Smooth muscle cell (in vitro differentiated cells): Measurements from ENCODE around the gene DUSP28. TPM values are rescaled to one million over a fixed set of nuclear protein-coding genes. Genes with fewer than 3 reads are reported as not detected.

Source experiments
- DNase-seq: peaks from one replicate; lab custom pipeline; 2025; ENCODE audit not compliant: unreplicated experiment; lab: John Stamatoyannopoulos, UW
- H2AFZ ChIP-seq: fragments of 200-600 bp; sonication (generic); 2 replicates; pipeline ENCODE4 v1.6.0; 2016; ENCODE audit warnings: antibody characterized with exemption, low read depth, mild to moderate bottlenecking
- H3F3A ChIP-seq: fragments of 200-600 bp; sonication (generic); 2 replicates; pipeline ENCODE4 v1.6.0; 2017; ENCODE audit warnings: antibody characterized with exemption, low read depth
- H3K27ac ChIP-seq: fragments of 200-600 bp; sonication (generic); 2 replicates; pipeline ENCODE4 v1.5.1; 2016; ENCODE audit warnings: low read depth, mild to moderate bottlenecking
- H3K27me3 ChIP-seq: fragments of 200-600 bp; sonication (generic); 2 replicates; pipeline ENCODE4 v1.6.1; 2016; ENCODE audit warnings: low read depth, mild to moderate bottlenecking
- H3K36me3 ChIP-seq: fragments of 200-600 bp; sonication (generic); 2 replicates; pipeline ENCODE4 v1.5.1; 2016; ENCODE audit warnings: low read depth
- H3K4me1 ChIP-seq: fragments of 200-600 bp; sonication (generic); 2 replicates; pipeline ENCODE4 v1.5.1; 2016; ENCODE audit warnings: low read depth
- H3K4me2 ChIP-seq: fragments of 200-600 bp; sonication (generic); 2 replicates; pipeline ENCODE4 v1.6.0; 2016; ENCODE audit warnings: mild to moderate bottlenecking
- H3K4me3 ChIP-seq: fragments of 200-600 bp; sonication (generic); 2 replicates; pipeline ENCODE4 v1.5.1; 2016; ENCODE audit warnings: mild to moderate bottlenecking
- H3K79me2 ChIP-seq: fragments of 200-600 bp; sonication (generic); 2 replicates; pipeline ENCODE4 v1.6.0; 2016; ENCODE audit warnings: low read depth, mild to moderate bottlenecking
- H3K9ac ChIP-seq: fragments of 200-600 bp; sonication (generic); 2 replicates; pipeline ENCODE4 v1.6.0; 2016; ENCODE audit warnings: low read depth
- H3K9me3 ChIP-seq: fragments of 200-600 bp; sonication (generic); replicated peaks from 2 replicates; pipeline ENCODE4 v1.5.1; 2016; ENCODE audit warnings: low read depth
- H4K20me1 ChIP-seq: fragments of 200-600 bp; sonication (generic); 2 replicates; pipeline ENCODE4 v1.6.0; 2016; ENCODE audit warnings: low read depth
- CTCF ChIP-seq: fragments of 200-600 bp; sonication (generic); IDR thresholded peaks from 2 replicates; pipeline ENCODE4 v1.5.1; 2017; ENCODE audit warnings: borderline replicate concordance, mild to moderate bottlenecking, antibody characterized with exemption; ENCODE audit not compliant: insufficient read depth, poor library complexity, severe bottlenecking
- WGBS: methylation state at CpG from one replicate; pipeline ENCODE4 v1.1.7; 2016; ENCODE audit warnings: low lambda C conversion rate; 5-methylcytosine and 5-hydroxymethylcytosine counted together
- polyA plus RNA-seq: library from polyadenylated mRNA; unstranded; fragments of >200 nt; fragmentation: Nextera tagmentation; extraction: Ambion mirVana; gene quantifications from 2 replicates; pipeline ENCODE4 v1.2.1, GENCODE V29; 2016
- total RNA-seq: library from RNA; depleted of rRNA; stranded (reverse); fragments of >200 nt; gene quantifications from 2 replicates; pipeline ENCODE4 v1.2.3, GENCODE V29; 2014

Gene DUSP28
- total and polyA plus RNA-seq, 2 experiments from 2014 or later, result 2.2 to 6.4 TPM

DNA sequence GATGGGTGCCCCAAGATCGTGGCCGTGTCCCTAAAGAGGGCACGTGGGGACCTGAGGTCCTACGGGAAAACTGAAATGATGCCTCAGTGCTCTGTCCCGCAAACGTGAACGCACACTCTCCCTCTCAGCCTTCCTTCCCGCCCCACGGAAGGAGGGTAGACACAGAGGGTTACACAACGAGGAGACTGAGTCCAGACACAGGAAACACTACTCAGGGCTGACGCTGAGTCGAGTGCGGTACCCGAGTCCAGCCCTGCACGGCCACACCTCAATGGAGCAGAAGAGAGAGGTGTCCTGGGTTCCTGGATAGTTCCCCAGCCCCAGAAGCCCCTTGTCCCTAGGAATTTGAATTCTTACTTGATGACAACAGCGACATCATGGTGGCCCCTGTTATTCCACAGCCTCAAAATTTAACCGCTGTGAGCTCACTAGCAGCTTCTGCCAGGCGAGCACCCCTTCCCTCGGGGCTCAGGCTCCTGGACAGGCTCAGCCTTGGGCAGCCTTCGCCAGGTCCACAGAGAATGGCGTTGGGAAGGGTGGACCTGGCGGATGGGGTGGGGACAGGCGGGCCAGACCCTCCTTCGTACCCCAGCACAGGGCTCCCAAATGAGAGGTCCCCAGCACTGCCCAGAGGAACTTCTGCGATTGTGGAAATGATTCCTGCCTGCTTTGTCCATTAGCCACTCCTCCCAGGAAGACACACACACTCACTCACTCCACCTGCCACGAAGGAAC is 7.1 kb downstream of the DUSP28 start:
- H3K27me3 ChIP-seq, result no peaks in the 10 kb centered on the region
- no peak for DNase-seq
- peaks cover 8% of the 10 kb centered on the region for H4K20me1 ChIP-seq
- 59% methylated on average over 26 of the region's 26 CpGs for WGBS
- H3K27ac ChIP-seq, result no peak overlapping the region
- peak overlapping the region; percentile 68 for H3K4me3 ChIP-seq
- H3F3A ChIP-seq, result peaks cover 15% of the 10 kb centered on the region
- no peaks in the 10 kb centered on the region for H3K79me2 ChIP-seq
- peak overlapping the region; percentile 87 for H2AFZ ChIP-seq
- no peak overlapping the region for H3K9ac ChIP-seq
- no peaks in the 10 kb centered on the region for H3K9me3 ChIP-seq
- no peak for TF ChIP-seq CTCF
- peaks cover 11% of the 10 kb centered on the region for H3K4me1 ChIP-seq
- H3K36me3 ChIP-seq, result no peaks in the 10 kb centered on the region
- H3K4me2 ChIP-seq, result peak overlapping the region; percentile 98

DNA sequence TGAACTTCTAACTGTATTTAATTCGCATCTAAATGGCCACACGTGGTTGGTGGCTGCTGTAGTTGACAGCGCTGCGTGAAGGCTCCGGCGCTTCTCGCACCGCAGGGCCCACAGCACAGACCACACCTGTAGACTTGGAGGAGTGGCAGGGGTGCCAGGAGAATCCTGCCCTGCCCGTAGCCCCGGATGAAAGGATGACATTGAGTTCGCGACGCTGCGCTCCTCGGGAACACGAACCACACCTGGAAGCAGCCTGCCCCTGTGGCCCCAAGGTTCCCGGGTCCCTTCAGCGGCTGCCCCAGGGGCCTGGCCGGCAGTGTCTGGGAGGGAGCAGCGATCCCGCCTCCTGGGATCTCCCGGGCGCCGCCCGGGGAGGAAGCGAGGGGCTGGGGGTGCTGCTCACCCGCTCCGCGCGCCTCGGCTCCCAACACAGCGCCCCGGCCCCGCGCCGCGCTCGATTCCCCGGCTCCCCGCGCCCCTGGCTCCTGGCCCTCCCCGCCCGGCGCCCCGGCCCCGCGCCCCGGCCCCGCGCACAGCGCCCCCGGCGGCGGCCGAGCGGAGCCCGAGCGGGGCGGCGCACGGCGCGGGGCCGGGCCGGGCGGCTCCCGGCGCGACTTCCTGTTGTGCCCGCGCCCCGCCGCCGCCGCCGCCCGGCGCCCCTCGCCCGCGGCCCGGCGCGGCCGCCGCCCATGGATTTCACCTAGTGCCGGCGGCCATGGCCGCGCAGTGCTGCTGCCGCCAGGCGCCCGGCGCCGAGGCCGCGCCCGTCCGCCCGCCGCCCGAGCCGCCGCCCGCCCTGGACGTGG is 7.9 kb downstream of the DUSP28 start, which contains the start of gene RNPEPL1:
RNPEPL1 (plus strand) TSS at position 613 of the 806 bp plus-strand sequence; CDS start at position 716, 103 bp downstream.
- Histone ChIP-seq H3K27me3 (no peaks in the 10 kb centered on the region), H3K9ac (peak within 1 kb of the TSS; percentile 79), H3K4me2 (peak within 1 kb of the TSS; percentile 98), H3K36me3 (no peaks in the 10 kb centered on the region), H3K4me1 (peaks cover 11% of the 10 kb centered on the region), H3K27ac (no peak within 1 kb of the TSS), H4K20me1 (peaks cover 8% of the 10 kb centered on the region), H2AFZ (peak within 1 kb of the TSS; percentile 87), H3K9me3 (no peaks in the 10 kb centered on the region), H3F3A (peaks cover 9% of the 10 kb centered on the region), H3K79me2 (no peaks in the 10 kb centered on the region), H3K4me3 (peak within 1 kb of the TSS; percentile 68)
- WGBS, result 4% methylated on average over 26 of the region's 106 CpGs
- TF ChIP-seq CTCF, result no peak
- no peak for DNase-seq

GRCh38 chr2:240568678-240569522 is 8.7 kb downstream of the DUSP28 start:
- H3K4me1 ChIP-seq, result peaks cover 11% of the 10 kb centered on the region
- no peak overlapping the region for H3K27ac ChIP-seq
- no peak overlapping the region for H2AFZ ChIP-seq
- H4K20me1 ChIP-seq, result peaks cover 8% of the 10 kb centered on the region
- H3K79me2 ChIP-seq, result no peaks in the 10 kb centered on the region
- H3K36me3 ChIP-seq, result no peaks in the 10 kb centered on the region
- H3K9me3 ChIP-seq, result no peaks in the 10 kb centered on the region
- no peaks in the 10 kb centered on the region for H3K27me3 ChIP-seq
- TF ChIP-seq CTCF, result no peak
- H3K4me2 ChIP-seq, result peak overlapping the region; percentile 87
- H3K9ac ChIP-seq, result no peak overlapping the region
- peaks cover 9% of the 10 kb centered on the region for H3F3A ChIP-seq
- DNase-seq, result no peak
- peak overlapping the region; percentile 55 for H3K4me3 ChIP-seq
- 9% methylated on average over 50 of the region's 93 CpGs for WGBS
